Fibroblast of the aortic adventitia (primary cell): ENCODE measurements around the gene GMEB1. TPM values are rescaled to one million over a fixed set of nuclear protein-coding genes. Genes with fewer than 3 reads are reported as not detected.
"Not testable (repeated sequence)": the region's sequence is repeated elsewhere in the genome, so short reads cannot be mapped to it uniquely, and the experiment has no call there.

Source experiments
- DNase-seq: peaks from one replicate; pipeline ENCODE4 v3.0.0-alpha.2; 2010; ENCODE audit warnings: low read depth
- H3K4me3 ChIP-seq: 2 replicates; pipeline ENCODE4 v1.5.1; 2011; ENCODE audit warnings: low read depth, mild to moderate bottlenecking, control low read depth, low read length, moderate library complexity
- total RNA-seq: library from RNA; depleted of rRNA; stranded (reverse); fragments of >200 nt; gene quantifications from 2 replicates; pipeline ENCODE4 v1.2.3, GENCODE V29; 2012; ENCODE audit warnings: low replicate concordance
- TF ChIP-seq, protein P1 (sequence below): IDR thresholded peaks from 2 replicates; pipeline ENCODE4 v1.5.1; 2011; ENCODE audit warnings: mild to moderate bottlenecking, low read length, control low read depth, inconsistent platforms; ENCODE audit not compliant: insufficient read depth

The GMEB1 gene
- total RNA-seq, 1 donor: 11.4 TPM

- DNase-seq: no peak
- TF ChIP-seq, protein P1, sequence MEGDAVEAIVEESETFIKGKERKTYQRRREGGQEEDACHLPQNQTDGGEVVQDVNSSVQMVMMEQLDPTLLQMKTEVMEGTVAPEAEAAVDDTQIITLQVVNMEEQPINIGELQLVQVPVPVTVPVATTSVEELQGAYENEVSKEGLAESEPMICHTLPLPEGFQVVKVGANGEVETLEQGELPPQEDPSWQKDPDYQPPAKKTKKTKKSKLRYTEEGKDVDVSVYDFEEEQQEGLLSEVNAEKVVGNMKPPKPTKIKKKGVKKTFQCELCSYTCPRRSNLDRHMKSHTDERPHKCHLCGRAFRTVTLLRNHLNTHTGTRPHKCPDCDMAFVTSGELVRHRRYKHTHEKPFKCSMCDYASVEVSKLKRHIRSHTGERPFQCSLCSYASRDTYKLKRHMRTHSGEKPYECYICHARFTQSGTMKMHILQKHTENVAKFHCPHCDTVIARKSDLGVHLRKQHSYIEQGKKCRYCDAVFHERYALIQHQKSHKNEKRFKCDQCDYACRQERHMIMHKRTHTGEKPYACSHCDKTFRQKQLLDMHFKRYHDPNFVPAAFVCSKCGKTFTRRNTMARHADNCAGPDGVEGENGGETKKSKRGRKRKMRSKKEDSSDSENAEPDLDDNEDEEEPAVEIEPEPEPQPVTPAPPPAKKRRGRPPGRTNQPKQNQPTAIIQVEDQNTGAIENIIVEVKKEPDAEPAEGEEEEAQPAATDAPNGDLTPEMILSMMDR: no peak
- no peak overlapping the region for H3K4me3 ChIP-seq
These were observed 24.1 kb upstream of the GMEB1 start for GRCh38 chr1:28644494-28644893.

DNA sequence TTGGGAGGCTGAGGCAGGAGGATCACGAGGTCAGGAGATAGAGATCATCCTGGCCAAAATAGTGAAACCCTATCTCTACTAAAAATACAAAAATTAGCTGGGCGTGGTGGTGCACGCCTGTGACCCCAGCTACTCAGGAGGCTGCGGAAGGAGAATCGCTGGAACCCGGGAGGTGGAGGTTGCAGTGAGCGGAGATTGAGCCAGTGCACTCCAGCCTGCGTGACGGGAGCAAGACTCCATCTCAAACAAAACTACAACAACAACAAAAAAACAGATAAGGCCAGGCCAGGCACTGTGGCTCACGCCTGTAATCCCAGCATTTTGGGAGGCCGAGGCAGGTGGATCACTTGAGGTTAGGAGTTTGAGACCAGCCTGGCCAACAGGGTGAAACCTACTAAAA lies 23.2 kb upstream of the GMEB1 start:
- not testable (repeated sequence) for DNase-seq

DNA sequence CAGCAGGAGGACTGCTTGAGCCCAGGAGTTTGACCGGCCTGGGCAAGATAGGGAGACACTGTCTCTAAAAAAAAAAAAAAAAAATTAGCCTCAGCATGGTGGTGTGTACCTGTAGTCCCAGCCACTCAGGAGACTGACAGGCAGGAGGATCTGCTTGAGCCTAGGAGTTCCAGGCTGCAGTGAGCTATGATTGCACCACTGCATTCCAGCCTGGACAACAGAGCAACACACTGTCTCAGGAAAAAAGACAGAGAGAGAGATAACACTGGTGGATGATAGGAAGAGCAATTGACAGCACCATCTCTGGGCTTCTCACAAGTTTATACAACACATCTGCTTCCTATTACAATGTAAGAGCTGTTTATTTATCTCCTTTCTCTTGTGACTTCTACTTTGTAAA lies 22.5 kb upstream of the GMEB1 start:
- H3K4me3 ChIP-seq: no peak overlapping the region
- TF ChIP-seq, protein P1: no peak
- DNase-seq: peak; percentile 34

More for the DNA sequence above, 23.2 kb upstream of the GMEB1 start:
- not testable (repeated sequence) for H3K4me3 ChIP-seq

DNA sequence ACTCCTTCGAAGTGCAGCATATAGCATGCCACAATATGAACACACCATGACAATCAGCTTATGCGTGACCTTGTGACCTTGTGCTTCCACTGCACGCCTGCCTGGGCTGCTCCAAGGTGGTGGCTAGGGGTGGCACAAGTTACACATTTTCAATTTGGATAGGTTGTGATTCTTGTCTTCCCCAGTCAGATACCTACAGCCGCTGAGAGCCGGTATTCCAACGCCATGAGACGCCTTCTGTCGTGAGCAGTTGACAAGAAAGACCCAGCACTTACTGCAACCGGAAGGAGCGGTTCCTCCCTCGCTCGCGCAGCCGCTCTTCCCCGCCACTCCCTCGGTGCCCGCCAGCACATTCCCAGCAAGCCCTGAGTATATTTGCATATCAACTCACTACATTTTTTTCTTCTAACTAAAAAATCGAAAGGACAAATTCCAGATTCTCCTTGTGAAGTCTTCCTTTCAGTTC lies 20.5 kb upstream of the GMEB1 start:
- DNase-seq: no peak
- TF ChIP-seq, protein P1: no peak
- peak overlapping the region; percentile 66 for H3K4me3 ChIP-seq

- TF ChIP-seq, protein P1: no peak
- peak within 1 kb of the TSS; percentile 66 for H3K4me3 ChIP-seq
- DNase-seq: peak; percentile 99
These were observed 19.9 kb upstream of the GMEB1 start, which contains the start of gene RNU11 for GRCh38 chr1:28648474-28649198. Gene RNU11, plus strand, starts transcription at chr1:28648600.

- not testable (repeated sequence) for DNase-seq, H3K4me3 ChIP-seq
These were observed 15.5 kb upstream of the GMEB1 start for GRCh38 chr1:28653063-28653462.

- peak; percentile 44 for DNase-seq
- TF ChIP-seq, protein P1: peak; percentile 28
- not testable (repeated sequence) for H3K4me3 ChIP-seq
These were observed 14.7 kb upstream of the GMEB1 start for GRCh38 chr1:28653870-28654269.

- not testable (repeated sequence) for H3K4me3 ChIP-seq, DNase-seq
These were observed 12.9 kb upstream of the GMEB1 start for GRCh38 chr1:28655448-28656311.
